ENCODE measurements around the gene HSPA1L. TPM values are rescaled to one million over a fixed set of nuclear protein-coding genes. Genes with fewer than 3 reads are reported as not detected.

Gene HSPA1L
- total and polyA plus RNA-seq, 2 experiments from 2014 or later, result 1.0 to 1.4 TPM

GRCh38 chr6:31782126-31782855, 32.8 kb downstream of the HSPA1L start:
- Histone ChIP-seq H3K4me3 (no peak overlapping the region), H3K9me2 (replicated peaks; ENCODE audit: insufficient read depth) (no peaks in the 10 kb centered on the region), H4K20me1 (ENCODE audit: insufficient read depth, poor library complexity, severe bottlenecking) (no peaks in the 10 kb centered on the region), H2AFZ (no peak overlapping the region), H3K79me2 (no peaks in the 10 kb centered on the region), H3K27ac (no peak overlapping the region), H3K4me1 (ENCODE audit: insufficient read depth) (peaks cover 12% of the 10 kb centered on the region), H3K9me3 (ENCODE audit: low read depth) (no peaks in the 10 kb centered on the region), H3K36me3 (replicated peaks; ENCODE audit: insufficient read depth, low read depth) (no peaks in the 10 kb centered on the region), H3K4me2 (no peak overlapping the region), H3K27me3 (no peaks in the 10 kb centered on the region)
- 98% methylated on average over 31 of the region's 32 CpGs for WGBS (ENCODE audit: low lambda C conversion rate, missing lambda C conversion rate)
- no peak for TF ChIP-seq CTCF (IDR thresholded peaks at IDR 0.05; ENCODE audit: poor library complexity)
- no peak for TF ChIP-seq EZH2phosphoT487 (IDR thresholded peaks at IDR 0.05; ENCODE audit: low read depth, severe bottlenecking, unreplicated experiment)
- no peak for TF ChIP-seq EZH2 (IDR thresholded peaks at IDR 0.05; ENCODE audit: borderline replicate concordance)
- no peak for DNase-seq (ENCODE audit: low spot score)

- no peak overlapping the region for H3K4me3 ChIP-seq
- 97% methylated on average over 20 of the region's 23 CpGs for WGBS (ENCODE audit: low lambda C conversion rate, missing lambda C conversion rate)
- no peak overlapping the region for H2AFZ ChIP-seq
- H3K79me2 ChIP-seq, result no peaks in the 10 kb centered on the region
- H3K4me1 ChIP-seq (ENCODE audit: insufficient read depth), result peaks cover 19% of the 10 kb centered on the region
- no peak for DNase-seq (ENCODE audit: low spot score)
- H3K9me2 ChIP-seq (replicated peaks; ENCODE audit: insufficient read depth), result no peaks in the 10 kb centered on the region
- H3K4me2 ChIP-seq, result no peak overlapping the region
- no peak overlapping the region for H3K27ac ChIP-seq
- no peak for TF ChIP-seq CTCF (IDR thresholded peaks at IDR 0.05; ENCODE audit: poor library complexity)
- no peak for TF ChIP-seq EZH2 (IDR thresholded peaks at IDR 0.05; ENCODE audit: borderline replicate concordance)
- TF ChIP-seq EZH2phosphoT487 (IDR thresholded peaks at IDR 0.05; ENCODE audit: low read depth, severe bottlenecking, unreplicated experiment), result no peak
- no peaks in the 10 kb centered on the region for H3K9me3 ChIP-seq (ENCODE audit: low read depth)
- H4K20me1 ChIP-seq (ENCODE audit: insufficient read depth, poor library complexity, severe bottlenecking), result no peaks in the 10 kb centered on the region
- H3K27me3 ChIP-seq, result no peaks in the 10 kb centered on the region
- no peaks in the 10 kb centered on the region for H3K36me3 ChIP-seq (replicated peaks; ENCODE audit: insufficient read depth, low read depth)
Measured at GRCh38 chr6:31781244-31782125, 33.6 kb downstream of the HSPA1L start.

- Histone ChIP-seq H3K4me2 (no peak overlapping the region), H3K4me3 (no peak overlapping the region), H3K27me3 (no peaks in the 10 kb centered on the region), H3K27ac (no peak overlapping the region), H3K36me3 (replicated peaks; ENCODE audit: insufficient read depth, low read depth) (no peaks in the 10 kb centered on the region), H2AFZ (no peak overlapping the region), H3K4me1 (ENCODE audit: insufficient read depth) (peaks cover 24% of the 10 kb centered on the region), H4K20me1 (ENCODE audit: insufficient read depth, poor library complexity, severe bottlenecking) (no peaks in the 10 kb centered on the region), H3K9me3 (ENCODE audit: low read depth) (no peaks in the 10 kb centered on the region), H3K79me2 (no peaks in the 10 kb centered on the region), H3K9me2 (replicated peaks; ENCODE audit: insufficient read depth) (no peaks in the 10 kb centered on the region)
- 95% methylated on average over 20 of the region's 20 CpGs for WGBS (ENCODE audit: low lambda C conversion rate, missing lambda C conversion rate)
- TF ChIP-seq EZH2 (IDR thresholded peaks at IDR 0.05; ENCODE audit: borderline replicate concordance), result no peak
- TF ChIP-seq CTCF (IDR thresholded peaks at IDR 0.05; ENCODE audit: poor library complexity), result no peak
- no peak for TF ChIP-seq EZH2phosphoT487 (IDR thresholded peaks at IDR 0.05; ENCODE audit: low read depth, severe bottlenecking, unreplicated experiment)
- no peak for DNase-seq (ENCODE audit: low spot score)
Measured at GRCh38 chr6:31780507-31781243, 34.4 kb downstream of the HSPA1L start.
